Thyroid gland (tissue), 4 donors: ENCODE measurements around the gene STYXL2.

Source experiments
- POLR2A ChIP-seq, 2 donors: fragments of 450-650 bp; IDR thresholded peaks; one replicate each; pipeline ENCODE4 v1.6.1; 2017; ENCODE audit warnings: antibody characterized with exemption in 2 of 2, mild to moderate bottlenecking in 2 of 2, moderate library complexity in 1 of 2
- TF ChIP-seq, protein P1 (sequence below), 6 experiments: fragments of 200-600 bp in 3 of 6; fragments of 450-650 bp in 3 of 6; sonication (generic) in 3 of 6; IDR thresholded peaks; one replicate each; pipeline ENCODE4 v1.5.1; 2016 to 2019; ENCODE audit warnings: antibody characterized with exemption in 6 of 6, mild to moderate bottlenecking in 2 of 6, inconsistent platforms in 1 of 6, moderate library complexity in 1 of 6

DNA sequence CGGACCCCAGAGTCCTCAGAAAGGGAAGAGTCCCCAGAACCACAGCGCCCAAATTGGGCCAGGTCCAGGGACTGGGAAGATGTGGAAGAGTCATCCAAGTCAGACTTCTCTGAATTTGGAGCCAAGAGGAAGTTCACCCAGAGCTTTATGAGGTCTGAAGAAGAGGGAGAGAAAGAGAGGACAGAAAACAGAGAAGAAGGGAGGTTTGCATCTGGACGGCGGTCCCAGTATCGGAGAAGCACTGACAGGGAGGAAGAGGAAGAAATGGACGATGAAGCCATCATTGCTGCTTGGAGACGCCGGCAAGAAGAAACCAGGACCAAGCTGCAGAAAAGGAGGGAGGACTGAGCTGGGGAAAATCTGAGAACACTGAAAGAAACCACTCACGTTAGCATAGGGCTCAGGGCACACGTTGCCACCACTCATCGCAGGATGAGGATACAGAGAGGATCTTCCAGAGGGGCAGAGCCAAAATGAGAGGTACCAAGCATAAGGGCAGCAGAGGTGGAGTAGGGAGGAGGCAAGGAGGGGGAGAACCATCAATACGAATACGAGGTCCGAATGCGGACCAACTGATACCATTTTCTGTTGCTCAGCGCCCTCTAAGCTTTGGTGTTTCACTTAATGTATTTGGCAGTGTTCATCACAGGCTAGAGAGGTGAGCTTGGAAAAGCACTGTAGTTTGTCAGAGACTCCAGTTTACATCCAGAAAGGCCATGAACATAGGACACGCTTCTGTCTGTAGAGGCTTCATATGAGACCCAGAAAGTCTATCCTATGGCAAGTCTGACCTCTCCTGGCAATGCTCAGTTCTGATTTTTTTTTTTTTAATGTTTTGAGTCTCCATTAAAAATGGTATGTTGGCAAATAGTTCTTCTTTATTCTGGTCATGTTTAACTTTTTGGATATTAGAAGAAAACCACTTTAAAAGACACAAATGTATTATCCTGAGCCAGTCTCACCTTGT lies 34.7 kb downstream of the STYXL2 start:
- no peak for TF ChIP-seq POLR2A (IDR thresholded peaks at IDR 0.05)
- TF ChIP-seq, protein P1, sequence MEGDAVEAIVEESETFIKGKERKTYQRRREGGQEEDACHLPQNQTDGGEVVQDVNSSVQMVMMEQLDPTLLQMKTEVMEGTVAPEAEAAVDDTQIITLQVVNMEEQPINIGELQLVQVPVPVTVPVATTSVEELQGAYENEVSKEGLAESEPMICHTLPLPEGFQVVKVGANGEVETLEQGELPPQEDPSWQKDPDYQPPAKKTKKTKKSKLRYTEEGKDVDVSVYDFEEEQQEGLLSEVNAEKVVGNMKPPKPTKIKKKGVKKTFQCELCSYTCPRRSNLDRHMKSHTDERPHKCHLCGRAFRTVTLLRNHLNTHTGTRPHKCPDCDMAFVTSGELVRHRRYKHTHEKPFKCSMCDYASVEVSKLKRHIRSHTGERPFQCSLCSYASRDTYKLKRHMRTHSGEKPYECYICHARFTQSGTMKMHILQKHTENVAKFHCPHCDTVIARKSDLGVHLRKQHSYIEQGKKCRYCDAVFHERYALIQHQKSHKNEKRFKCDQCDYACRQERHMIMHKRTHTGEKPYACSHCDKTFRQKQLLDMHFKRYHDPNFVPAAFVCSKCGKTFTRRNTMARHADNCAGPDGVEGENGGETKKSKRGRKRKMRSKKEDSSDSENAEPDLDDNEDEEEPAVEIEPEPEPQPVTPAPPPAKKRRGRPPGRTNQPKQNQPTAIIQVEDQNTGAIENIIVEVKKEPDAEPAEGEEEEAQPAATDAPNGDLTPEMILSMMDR (IDR thresholded peaks at IDR 0.05) = no peak
